Activated T-cell treated with anti-CD3 and anti-CD28 coated beads for 1 hour (primary cell): ENCODE results near the gene NXN.
"Not testable (repeated sequence)": the region's sequence is repeated elsewhere in the genome, so short reads cannot be mapped to it uniquely, and the experiment has no call there.

Experiments used
- DNase-seq: peaks from one replicate; pipeline ENCODE4 v3.0.0-alpha.2; 2020; ENCODE audit warnings: low read depth

The NXN gene

GRCh38 chr17:917941-918740 is 61.4 kb downstream of the NXN start:
- DNase-seq = no peak

- DNase-seq = no peak
Observed at GRCh38 chr17:917391-917811, 62.2 kb downstream of the NXN start.

- DNase-seq = no peak
Observed at GRCh38 chr17:916315-916714, 63.3 kb downstream of the NXN start.

- DNase-seq = no peak
Observed at GRCh38 chr17:915538-916201, 63.9 kb downstream of the NXN start.

GRCh38 chr17:914561-914960 is 65.0 kb downstream of the NXN start:
- no peak for DNase-seq

GRCh38 chr17:913207-913606 is 66.4 kb downstream of the NXN start:
- no peak for DNase-seq

GRCh38 chr17:909642-910323 is 69.8 kb downstream of the NXN start:
- no peak for DNase-seq

GRCh38 chr17:907725-908124 is 71.9 kb downstream of the NXN start:
- DNase-seq = no peak

GRCh38 chr17:905708-906107 is 73.9 kb downstream of the NXN start:
- not testable (repeated sequence) for DNase-seq

GRCh38 chr17:903691-904481 is 75.7 kb downstream of the NXN start:
- no peak for DNase-seq

- no peak for DNase-seq
Observed at GRCh38 chr17:902463-902862, 77.1 kb downstream of the NXN start.

- no peak for DNase-seq
Observed at GRCh38 chr17:901964-902363, 77.6 kb downstream of the NXN start.

GRCh38 chr17:901191-901950 is 78.2 kb downstream of the NXN start:
- no peak for DNase-seq

- no peak for DNase-seq
Observed at GRCh38 chr17:900336-900934, 79.1 kb downstream of the NXN start.

GRCh38 chr17:897970-898619 is 81.5 kb downstream of the NXN start:
- DNase-seq = no peak

GRCh38 chr17:896953-897661 is 82.5 kb downstream of the NXN start:
- no peak for DNase-seq

GRCh38 chr17:896454-896853 is 83.1 kb downstream of the NXN start:
- no peak for DNase-seq

- no peak for DNase-seq
Observed at GRCh38 chr17:892958-893357, 86.6 kb downstream of the NXN start.

GRCh38 chr17:888998-889441 is 90.6 kb downstream of the NXN start:
- no peak for DNase-seq
